Activated CD8-positive, alpha-beta T cell treated with anti-CD3 and anti-CD28 coated beads for 36 hours (primary cell): ENCODE results near the gene SPATA19. TPM values are rescaled to one million over a fixed set of nuclear protein-coding genes. Genes with fewer than 3 reads are reported as not detected.

Experiments
- ATAC-seq: fragments of 200-7000 bp; cut with Tn5 transposase; one replicate; pipeline ENCODE4 v1.10.0; 2021; ENCODE audit warnings: mild to moderate bottlenecking, moderate library complexity
- CTCF ChIA-PET: fragments of 350-600 bp; sonication (Branson Sonifier 250); formaldehyde crosslinking; loops from one replicate; lab custom pipeline; 2021; ENCODE audit warnings: antibody characterized with exemption; lab: Charles Lee
- POLR2A ChIA-PET: fragments of 350-600 bp; sonication (Branson Sonifier 250); formaldehyde crosslinking; loops from one replicate; lab custom pipeline; 2021; ENCODE audit warnings: antibody characterized with exemption; lab: Charles Lee
- DNase-seq: peaks from one replicate; pipeline ENCODE4 v3.0.0-alpha.2; 2020
- H3K27ac Mint-ChIP-seq: one replicate; pipeline ENCODE4 v1.8.0; 2021; ENCODE audit warnings: mild to moderate bottlenecking, mixed read lengths
- H3K27me3 Mint-ChIP-seq: one replicate; pipeline ENCODE4 v1.8.0; 2021; ENCODE audit warnings: mixed read lengths
- H3K36me3 Mint-ChIP-seq: one replicate; pipeline ENCODE4 v1.8.0; 2021; ENCODE audit warnings: low read depth, mixed read lengths
- H3K4me1 Mint-ChIP-seq: one replicate; pipeline ENCODE4 v1.8.0; 2021; ENCODE audit warnings: low read depth, mixed read lengths
- H3K4me3 Mint-ChIP-seq: one replicate; pipeline ENCODE4 v1.8.0; 2021; ENCODE audit warnings: mild to moderate bottlenecking, moderate library complexity, mixed read lengths
- H3K9me3 Mint-ChIP-seq: one replicate; pipeline ENCODE4 v1.8.0; 2021; ENCODE audit warnings: mixed read lengths
- CTCF ChIP-seq: fragments of 200-600 bp; IDR thresholded peaks from one replicate; pipeline ENCODE4 v1.8.0; 2022; ENCODE audit warnings: antibody characterized with exemption, mild to moderate bottlenecking
- intact Hi-C: fragments of 100-400 bp; cut with micrococcal nuclease; formaldehyde crosslinking; loops from one replicate; pipeline ENCODE4 v1.10.0; 2022
- total RNA-seq, 2 experiments: library from RNA; stranded (reverse); gene quantifications; one replicate each; pipeline ENCODE4 v1.2.3, GENCODE V29; 2021

The SPATA19 gene
- total RNA-seq, 2 experiments from 2014 or later, result not detected

- Mint-ChIP-seq H3K4me3 (no peak overlapping the region), H3K36me3 (no peaks in the 10 kb centered on the region), H3K27ac (no peak overlapping the region), H3K4me1 (no peaks in the 10 kb centered on the region), H3K9me3 (no peaks in the 10 kb centered on the region), H3K27me3 (peaks cover 5% of the 10 kb centered on the region)
- ATAC-seq (no peak), DNase-seq (no peak)
- ChIA-PET POLR2A (no interaction called here), CTCF (interaction anchor here (2.3 kb wide), 1 partner anchor 9 kb away, joined by 16 read pairs; no protein-coding TSS in a partner anchor)
- no peak for TF ChIP-seq CTCF
- intact Hi-C loops, result no loop called here
Measured at GRCh38 chr11:133844217-133844616, 1.1 kb downstream of the SPATA19 start.

GRCh38 chr11:133843454-133843987 is 1.8 kb downstream of the SPATA19 start:
- TF ChIP-seq CTCF, result no peak
- DNase-seq, result no peak
- H3K27me3 Mint-ChIP-seq, result peaks cover 2% of the 10 kb centered on the region
- no peaks in the 10 kb centered on the region for H3K9me3 Mint-ChIP-seq
- H3K4me3 Mint-ChIP-seq, result no peak overlapping the region
- ChIA-PET POLR2A (no interaction called here), CTCF (interaction anchor here (2.3 kb wide), 1 partner anchor 8 kb away, joined by 16 read pairs; no protein-coding TSS in a partner anchor)
- no peaks in the 10 kb centered on the region for H3K36me3 Mint-ChIP-seq
- intact Hi-C loops, result no loop called here
- no peak overlapping the region for H3K27ac Mint-ChIP-seq
- no peak for ATAC-seq
- H3K4me1 Mint-ChIP-seq, result no peaks in the 10 kb centered on the region

- ATAC-seq, result no peak
- H3K4me3 Mint-ChIP-seq, result no peak overlapping the region
- no peak overlapping the region for H3K27ac Mint-ChIP-seq
- intact Hi-C loops, result no loop called here
- H3K4me1 Mint-ChIP-seq, result no peaks in the 10 kb centered on the region
- ChIA-PET CTCF (no interaction called here), POLR2A (interaction anchor here (0.6 kb wide), 1 partner anchor 30 kb away, joined by 3 read pairs; no protein-coding TSS in a partner anchor)
- DNase-seq, result no peak
- H3K36me3 Mint-ChIP-seq, result no peaks in the 10 kb centered on the region
- no peak for TF ChIP-seq CTCF
- H3K9me3 Mint-ChIP-seq, result no peaks in the 10 kb centered on the region
- H3K27me3 Mint-ChIP-seq, result peaks cover 3% of the 10 kb centered on the region
Measured at GRCh38 chr11:133842730-133843129, 2.6 kb downstream of the SPATA19 start.

GRCh38 chr11:133842053-133842452 is 3.3 kb downstream of the SPATA19 start:
- H3K9me3 Mint-ChIP-seq, result no peaks in the 10 kb centered on the region
- CTCF ChIA-PET, result no interaction called here

More at GRCh38 chr11:133842053-133842452, 3.3 kb downstream of the SPATA19 start:
- intact Hi-C loops, result no loop called here
- ATAC-seq (no peak), DNase-seq (no peak)
- POLR2A ChIA-PET, result no interaction called here
- peaks cover 6% of the 10 kb centered on the region for H3K27me3 Mint-ChIP-seq
- TF ChIP-seq CTCF, result no peak
- H3K4me1 Mint-ChIP-seq, result no peaks in the 10 kb centered on the region
- no peak overlapping the region for H3K4me3 Mint-ChIP-seq
- no peaks in the 10 kb centered on the region for H3K36me3 Mint-ChIP-seq
- H3K27ac Mint-ChIP-seq, result no peak overlapping the region
